Measurements from ENCODE around the gene YARS2. TPM values are rescaled to one million over a fixed set of nuclear protein-coding genes. Genes with fewer than 3 reads are reported as not detected.

The YARS2 gene
- total RNA-seq, 1 donor from 2014 or later, result 10.9 TPM

- H3K4me3 ChIP-seq, result no peak overlapping the region
- no peaks in the 10 kb centered on the region for H3K4me1 ChIP-seq
- intact Hi-C loops (cut with DNase I), result no loop called here
- H3K9me3 ChIP-seq, result no peaks in the 10 kb centered on the region
- H3K27me3 ChIP-seq, result no peaks in the 10 kb centered on the region
- no peak for ATAC-seq
- DNase-seq, result no peak
- no peaks in the 10 kb centered on the region for H3K36me3 ChIP-seq
- H3K27ac ChIP-seq, result no peak overlapping the region
- TF ChIP-seq, protein P1, sequence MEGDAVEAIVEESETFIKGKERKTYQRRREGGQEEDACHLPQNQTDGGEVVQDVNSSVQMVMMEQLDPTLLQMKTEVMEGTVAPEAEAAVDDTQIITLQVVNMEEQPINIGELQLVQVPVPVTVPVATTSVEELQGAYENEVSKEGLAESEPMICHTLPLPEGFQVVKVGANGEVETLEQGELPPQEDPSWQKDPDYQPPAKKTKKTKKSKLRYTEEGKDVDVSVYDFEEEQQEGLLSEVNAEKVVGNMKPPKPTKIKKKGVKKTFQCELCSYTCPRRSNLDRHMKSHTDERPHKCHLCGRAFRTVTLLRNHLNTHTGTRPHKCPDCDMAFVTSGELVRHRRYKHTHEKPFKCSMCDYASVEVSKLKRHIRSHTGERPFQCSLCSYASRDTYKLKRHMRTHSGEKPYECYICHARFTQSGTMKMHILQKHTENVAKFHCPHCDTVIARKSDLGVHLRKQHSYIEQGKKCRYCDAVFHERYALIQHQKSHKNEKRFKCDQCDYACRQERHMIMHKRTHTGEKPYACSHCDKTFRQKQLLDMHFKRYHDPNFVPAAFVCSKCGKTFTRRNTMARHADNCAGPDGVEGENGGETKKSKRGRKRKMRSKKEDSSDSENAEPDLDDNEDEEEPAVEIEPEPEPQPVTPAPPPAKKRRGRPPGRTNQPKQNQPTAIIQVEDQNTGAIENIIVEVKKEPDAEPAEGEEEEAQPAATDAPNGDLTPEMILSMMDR (IDR thresholded peaks at IDR 0.05), result no peak
Observed at GRCh38 chr12:32789446-32789845, 33.7 kb upstream of the YARS2 start.

DNA sequence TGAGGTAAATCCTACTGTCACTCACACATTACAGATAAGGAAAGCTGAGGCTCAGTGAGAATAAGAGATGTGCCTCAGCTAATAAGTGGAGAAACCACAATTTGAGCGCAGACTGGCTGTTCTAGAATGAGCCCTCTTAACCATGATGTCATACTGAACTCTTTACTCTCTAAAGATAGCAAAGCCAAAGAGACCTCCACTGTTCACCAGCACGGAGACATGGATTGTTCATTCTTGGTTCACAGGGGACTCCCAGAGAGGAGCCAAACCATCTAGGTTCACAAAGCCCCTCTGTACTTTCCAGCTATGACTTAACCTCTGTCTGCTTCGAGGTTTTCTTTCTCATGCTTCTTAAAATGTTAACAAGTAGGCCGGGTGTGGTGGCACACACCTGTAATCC is 32.7 kb upstream of the YARS2 start:
- ATAC-seq, result no peak
- TF ChIP-seq, protein P1 (IDR thresholded peaks at IDR 0.05), result no peak
- DNase-seq, result no peak
- Histone ChIP-seq H3K4me3 (no peak overlapping the region), H3K27ac (no peak overlapping the region), H3K4me1 (no peaks in the 10 kb centered on the region), H3K36me3 (no peaks in the 10 kb centered on the region), H3K27me3 (peaks cover 4% of the 10 kb centered on the region), H3K9me3 (no peaks in the 10 kb centered on the region)
- intact Hi-C loops (cut with DNase I), result no loop called here

GRCh38 chr12:32785557-32785956 is 29.9 kb upstream of the YARS2 start:
- Histone ChIP-seq H3K4me1 (no peaks in the 10 kb centered on the region), H3K27me3 (peaks cover 4% of the 10 kb centered on the region), H3K36me3 (no peaks in the 10 kb centered on the region), H3K27ac (no peak overlapping the region), H3K9me3 (no peaks in the 10 kb centered on the region), H3K4me3 (no peak overlapping the region)
- intact Hi-C loops (cut with DNase I), result no loop called here
- ATAC-seq, result no peak
- TF ChIP-seq, protein P1 (IDR thresholded peaks at IDR 0.05), result no peak
- no peak for DNase-seq

GRCh38 chr12:32783029-32783428 is 27.3 kb upstream of the YARS2 start:
- no peak for DNase-seq
- no peak overlapping the region for H3K4me3 ChIP-seq
- H3K27me3 ChIP-seq, result peaks cover 4% of the 10 kb centered on the region
- intact Hi-C loops (cut with DNase I), result no loop called here
- ATAC-seq, result no peak
- no peaks in the 10 kb centered on the region for H3K9me3 ChIP-seq
- no peaks in the 10 kb centered on the region for H3K4me1 ChIP-seq
- TF ChIP-seq, protein P1 (IDR thresholded peaks at IDR 0.05), result no peak
- H3K27ac ChIP-seq, result no peak overlapping the region
- H3K36me3 ChIP-seq, result no peaks in the 10 kb centered on the region

GRCh38 chr12:32780071-32780470 is 24.4 kb upstream of the YARS2 start:
- peaks cover 14% of the 10 kb centered on the region for H3K27me3 ChIP-seq
- no peaks in the 10 kb centered on the region for H3K4me1 ChIP-seq
- intact Hi-C loops (cut with DNase I), result no loop called here

More at GRCh38 chr12:32780071-32780470, 24.4 kb upstream of the YARS2 start:
- DNase-seq (no peak), ATAC-seq (no peak)
- Histone ChIP-seq H3K4me3 (no peak overlapping the region), H3K36me3 (no peaks in the 10 kb centered on the region), H3K9me3 (no peaks in the 10 kb centered on the region), H3K27ac (no peak overlapping the region)
- TF ChIP-seq, protein P1 (IDR thresholded peaks at IDR 0.05), result no peak

Measured in upper lobe of right lung (tissue), 1 donor.